Activated CD4-positive, alpha-beta T cell treated with anti-CD3 and anti-CD28 coated beads for 36 hours (primary cell): ENCODE results near the gene MARCHF7. TPM values are rescaled to one million over a fixed set of nuclear protein-coding genes. Genes with fewer than 3 reads are reported as not detected.
A peak's percentile ranks its signal among the peaks of the same experiment; 100 is the strongest.

ENCODE experiments used
- ATAC-seq: fragments of 200-7000 bp; cut with Tn5 transposase; one replicate; pipeline ENCODE4 v1.10.0; 2021; ENCODE audit warnings: mild to moderate bottlenecking, moderate library complexity
- CTCF ChIA-PET: fragments of 350-600 bp; sonication (Branson Sonifier 250); formaldehyde crosslinking; loops from one replicate; lab custom pipeline; 2021; ENCODE audit warnings: antibody characterized with exemption; lab: Charles Lee
- POLR2A ChIA-PET: fragments of 350-600 bp; sonication (Branson Sonifier 250); formaldehyde crosslinking; loops from one replicate; lab custom pipeline; 2021; ENCODE audit warnings: antibody characterized with exemption, inconsistent platforms; lab: Charles Lee
- DNase-seq: peaks from one replicate; pipeline ENCODE4 v3.0.0-alpha.2; 2020
- H3K27ac Mint-ChIP-seq: one replicate; pipeline ENCODE4 v1.8.0; 2021; ENCODE audit warnings: mixed read lengths
- H3K27me3 Mint-ChIP-seq: one replicate; pipeline ENCODE4 v1.8.0; 2021; ENCODE audit warnings: mixed read lengths
- H3K36me3 Mint-ChIP-seq: one replicate; pipeline ENCODE4 v1.8.0; 2021; ENCODE audit warnings: low read depth, mixed read lengths
- H3K4me1 Mint-ChIP-seq: one replicate; pipeline ENCODE4 v1.8.0; 2021; ENCODE audit warnings: mixed read lengths
- H3K4me3 Mint-ChIP-seq: one replicate; pipeline ENCODE4 v1.8.0; 2021; ENCODE audit warnings: mild to moderate bottlenecking, moderate library complexity, mixed read lengths
- H3K9me3 Mint-ChIP-seq: one replicate; pipeline ENCODE4 v1.8.0; 2021; ENCODE audit warnings: low read depth, mixed read lengths
- intact Hi-C, 2 experiments: fragments of 100-400 bp; cut with DNase I in 1 of 2; cut with micrococcal nuclease in 1 of 2; formaldehyde crosslinking; loops; one replicate each; pipeline versions ENCODE4 v1.14.2 to v1.15.1; 2022 to 2024; cut with DNase I, micrococcal nuclease
- total RNA-seq, 2 experiments: library from RNA; stranded (reverse); gene quantifications; one replicate each; pipeline ENCODE4 v1.2.3, GENCODE V29; 2021

The MARCHF7 gene
- total RNA-seq, 2 experiments from 2014 or later, result 78.3 to 83.1 TPM

- Mint-ChIP-seq H3K36me3 (peaks cover 42% of the 10 kb centered on the region), H3K4me1 (peaks cover 5% of the 10 kb centered on the region), H3K4me3 (no peak overlapping the region), H3K27me3 (no peaks in the 10 kb centered on the region), H3K9me3 (no peaks in the 10 kb centered on the region), H3K27ac (no peak overlapping the region)
- ATAC-seq (no peak), DNase-seq (no peak)
- POLR2A ChIA-PET, result no interaction called here
- CTCF ChIA-PET, result interaction anchor here (0.8 kb wide), 1 partner anchor 10 kb away, joined by 3 read pairs; no protein-coding TSS in a partner anchor
- intact Hi-C loops, result loop anchor here in 1 of 2 experiments (5.0 kb wide), 1 partner anchor 47 kb away; the partner anchor contains the start of gene MARCHF7
Measured at GRCh38 chr2:159759577-159759976, 47.3 kb downstream of the MARCHF7 start.

GRCh38 chr2:159760326-159760725 lies 48.0 kb downstream of the MARCHF7 start:
- H3K27ac Mint-ChIP-seq, result no peak overlapping the region
- CTCF ChIA-PET, result interaction anchor here (0.7 to 1.1 kb wide), 3 partner anchors 148 to 208 kb away, joined by 3 to 4 read pairs (median 4); no protein-coding TSS in a partner anchor
- no peak for DNase-seq
- H3K36me3 Mint-ChIP-seq, result peaks cover 42% of the 10 kb centered on the region
- no peak for ATAC-seq
- H3K4me3 Mint-ChIP-seq, result no peak overlapping the region
- intact Hi-C loops, result no loop called here
- no peaks in the 10 kb centered on the region for H3K27me3 Mint-ChIP-seq
- peaks cover 5% of the 10 kb centered on the region for H3K4me1 Mint-ChIP-seq
- POLR2A ChIA-PET, result no interaction called here
- H3K9me3 Mint-ChIP-seq, result no peaks in the 10 kb centered on the region

GRCh38 chr2:159762075-159762474 lies 49.8 kb downstream of the MARCHF7 start:
- DNase-seq (no peak), ATAC-seq (no peak)
- H3K9me3 Mint-ChIP-seq, result no peaks in the 10 kb centered on the region
- peaks cover 5% of the 10 kb centered on the region for H3K4me1 Mint-ChIP-seq
- peaks cover 50% of the 10 kb centered on the region for H3K36me3 Mint-ChIP-seq
- ChIA-PET POLR2A (no interaction called here), CTCF (interaction anchor here (1.0 kb wide), 1 partner anchor 160 kb away, joined by 3 read pairs; no protein-coding TSS in a partner anchor)
- H3K27ac Mint-ChIP-seq, result peak overlapping the region; percentile 51
- no peaks in the 10 kb centered on the region for H3K27me3 Mint-ChIP-seq
- intact Hi-C loops, result no loop called here
- H3K4me3 Mint-ChIP-seq, result no peak overlapping the region

Other genes starting within 250 kb of the MARCHF7 start
- gene BAZ2B, start 96.0 kb upstream of the MARCHF7 start, total RNA-seq, result 1 to 10 TPM; 8.1 to 8.4 TPM
- under 1 TPM; 0.47 to 0.57 TPM for gene CD302, start 85.7 kb downstream of the MARCHF7 start, total RNA-seq
- gene LY75, start 192.2 kb downstream of the MARCHF7 start, total RNA-seq, result 10 to 100 TPM; 49.7 to 65.5 TPM